HG02571 (cell line): Measurements from ENCODE around the gene NLRP3.
"Not testable (repeated sequence)": the region's sequence is repeated elsewhere in the genome, so short reads cannot be mapped to it uniquely, and the experiment has no call there.

ENCODE experiments used
- ATAC-seq: cut with Tn5 transposase; IDR thresholded peaks from one replicate; pipeline ENCODE4 v1.9.1; 2021; ENCODE audit warnings: mild to moderate bottlenecking, moderate library complexity; ENCODE audit not compliant: unreplicated experiment

Gene NLRP3

DNA sequence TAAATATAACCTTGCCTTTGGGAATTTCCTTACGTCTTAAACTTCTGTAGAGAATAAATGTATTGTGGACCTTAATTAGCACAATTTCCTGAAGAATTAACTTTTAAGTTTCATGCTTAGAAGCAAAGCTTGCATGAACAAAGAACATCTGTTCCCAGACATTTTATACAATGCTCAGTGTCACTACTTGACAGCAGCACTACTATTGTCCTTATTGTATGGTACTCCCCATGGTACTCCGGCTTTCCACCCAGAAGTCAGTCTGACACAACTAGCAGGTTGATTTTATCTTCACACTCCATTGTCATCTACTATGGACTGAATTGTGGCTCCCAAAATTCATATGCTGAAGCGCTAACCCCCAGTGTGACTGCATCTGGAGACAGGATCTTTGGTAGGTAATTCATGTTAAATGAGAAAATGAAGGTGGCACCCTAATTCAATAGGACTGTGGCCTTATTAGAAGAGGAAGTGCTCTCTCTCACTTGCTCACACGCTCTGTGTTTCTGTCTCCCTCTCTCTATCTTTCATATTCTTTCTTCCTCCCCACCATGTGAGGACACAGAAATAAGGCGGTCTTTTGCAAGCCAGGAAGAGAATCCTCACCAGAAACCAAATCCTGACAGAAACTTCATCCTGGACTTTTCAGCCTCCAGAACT, 52.6 kb downstream of the NLRP3 start:
- ATAC-seq: no peak

DNA sequence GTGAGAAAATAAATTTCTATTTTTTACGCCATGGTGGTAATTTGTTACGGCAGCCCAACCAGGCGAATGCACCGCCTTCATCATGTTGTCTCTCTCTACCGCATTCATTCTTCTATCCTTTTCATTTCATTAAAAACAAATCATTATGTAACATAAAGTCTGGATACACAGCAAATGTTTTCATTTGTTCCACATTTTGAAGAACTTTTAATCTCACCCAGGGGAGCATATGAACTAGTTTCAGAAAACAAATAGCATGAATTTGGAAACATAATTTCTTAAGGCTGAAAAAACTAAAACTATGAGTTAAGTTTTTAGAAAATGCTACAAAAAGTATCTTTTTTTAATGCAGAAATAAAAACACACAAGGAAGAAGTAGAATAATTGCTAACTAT, 53.2 kb downstream of the NLRP3 start:
- no peak for ATAC-seq

DNA sequence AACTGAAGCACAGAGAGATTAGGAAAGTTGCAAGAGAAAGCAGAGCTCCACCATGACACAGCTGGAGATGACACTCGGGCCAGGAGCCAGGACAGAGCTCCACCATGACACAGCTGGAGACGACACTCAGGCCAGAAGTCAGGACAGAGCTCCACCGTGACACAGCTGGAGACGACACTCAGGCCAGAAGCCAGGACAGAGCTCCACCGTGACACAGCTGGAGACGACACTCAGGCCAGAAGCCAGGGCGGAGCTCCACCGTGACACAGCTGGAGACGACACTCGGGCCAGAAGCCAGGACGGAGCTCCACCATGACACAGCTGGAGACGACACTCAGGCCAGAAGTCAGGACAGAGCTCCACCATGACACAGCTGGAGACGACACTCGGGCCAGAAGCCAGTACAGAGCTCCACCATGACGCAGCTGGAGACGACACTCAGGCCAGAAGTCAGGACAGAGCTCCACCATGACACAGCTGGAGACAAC, 55.0 kb downstream of the NLRP3 start:
- not testable (repeated sequence) for ATAC-seq

DNA sequence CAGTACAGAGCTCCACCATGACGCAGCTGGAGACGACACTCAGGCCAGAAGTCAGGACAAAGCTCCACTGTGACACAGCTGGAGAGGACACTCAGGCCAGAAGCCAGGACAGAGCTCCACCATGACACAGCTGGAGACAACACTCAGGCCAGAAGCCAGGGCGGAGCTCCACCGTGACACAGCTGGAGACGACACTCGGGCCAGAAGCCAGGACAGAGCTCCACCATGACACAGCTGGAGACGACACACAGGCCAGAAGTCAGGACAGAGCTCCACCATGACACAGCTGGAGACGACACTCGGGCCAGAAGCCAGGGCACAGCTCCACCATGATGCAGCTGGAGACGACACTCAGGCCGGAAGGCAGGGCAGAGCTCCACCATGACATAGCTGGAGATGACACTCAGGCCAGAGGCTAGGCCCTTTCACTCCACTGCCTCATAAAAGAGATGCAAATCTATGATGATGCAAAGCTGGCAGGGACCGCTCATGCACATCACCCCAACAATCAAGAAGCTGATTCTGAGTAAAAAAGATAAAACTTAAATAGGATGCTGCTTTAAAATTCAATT, 55.6 kb downstream of the NLRP3 start:
- ATAC-seq: no peak

DNA sequence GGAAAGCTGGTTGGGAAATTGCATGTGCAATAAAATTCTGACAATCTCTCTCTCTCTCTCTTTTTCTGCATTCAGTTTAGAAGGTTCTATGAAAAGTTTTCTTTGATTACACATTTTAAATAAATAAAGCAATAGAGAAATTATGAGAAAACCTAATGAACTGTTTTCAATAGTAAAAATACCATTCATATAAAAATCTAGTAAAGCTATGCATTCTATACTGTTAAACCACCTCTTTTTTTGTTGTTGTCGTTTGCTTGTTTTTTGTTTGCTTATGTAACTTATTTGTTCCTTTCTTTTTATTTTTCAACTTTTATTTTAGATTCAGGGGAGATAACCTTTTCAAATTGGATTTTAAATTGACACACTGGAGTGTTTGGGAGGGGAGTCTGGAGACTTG, 56.1 kb downstream of the NLRP3 start:
- ATAC-seq: no peak

DNA sequence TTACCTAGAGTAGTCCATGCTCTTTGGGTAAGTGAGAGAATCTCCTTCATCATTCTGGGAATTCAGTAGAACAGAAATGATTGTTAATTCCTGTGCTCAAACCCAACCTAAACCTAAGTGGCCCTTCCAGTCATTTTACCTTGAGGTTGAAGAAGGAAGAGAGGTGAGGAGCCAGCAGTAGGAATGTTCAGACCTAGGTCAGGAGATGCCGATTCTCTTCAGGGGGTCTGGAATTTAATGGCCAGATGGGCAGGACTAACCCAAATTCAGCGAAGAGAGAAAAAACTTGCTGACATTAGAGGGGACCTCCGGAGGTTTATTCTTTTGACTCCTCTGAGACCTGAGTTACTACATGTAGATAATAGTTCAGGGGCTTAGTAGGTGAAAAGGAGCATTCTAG, 58.4 kb downstream of the NLRP3 start:
- no peak for ATAC-seq

DNA sequence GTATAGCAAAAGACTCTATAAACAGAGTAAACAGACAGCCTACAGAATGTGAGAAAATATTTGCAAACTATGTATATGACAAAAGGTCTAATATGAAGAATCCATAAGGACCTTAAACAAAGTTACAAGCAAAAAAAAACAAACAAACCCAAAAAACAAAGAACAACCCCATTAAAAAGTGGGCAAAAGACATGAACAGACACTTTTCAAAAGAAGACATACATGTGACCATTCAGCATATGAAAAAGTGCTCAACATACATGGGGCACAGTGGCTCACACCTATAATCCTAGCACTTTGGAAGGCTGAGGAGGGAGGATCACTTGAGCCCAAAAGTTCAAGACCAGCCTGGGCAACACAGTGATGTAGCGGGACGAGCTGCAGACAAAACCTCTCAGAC, 59.8 kb downstream of the NLRP3 start:
- no peak for ATAC-seq

DNA sequence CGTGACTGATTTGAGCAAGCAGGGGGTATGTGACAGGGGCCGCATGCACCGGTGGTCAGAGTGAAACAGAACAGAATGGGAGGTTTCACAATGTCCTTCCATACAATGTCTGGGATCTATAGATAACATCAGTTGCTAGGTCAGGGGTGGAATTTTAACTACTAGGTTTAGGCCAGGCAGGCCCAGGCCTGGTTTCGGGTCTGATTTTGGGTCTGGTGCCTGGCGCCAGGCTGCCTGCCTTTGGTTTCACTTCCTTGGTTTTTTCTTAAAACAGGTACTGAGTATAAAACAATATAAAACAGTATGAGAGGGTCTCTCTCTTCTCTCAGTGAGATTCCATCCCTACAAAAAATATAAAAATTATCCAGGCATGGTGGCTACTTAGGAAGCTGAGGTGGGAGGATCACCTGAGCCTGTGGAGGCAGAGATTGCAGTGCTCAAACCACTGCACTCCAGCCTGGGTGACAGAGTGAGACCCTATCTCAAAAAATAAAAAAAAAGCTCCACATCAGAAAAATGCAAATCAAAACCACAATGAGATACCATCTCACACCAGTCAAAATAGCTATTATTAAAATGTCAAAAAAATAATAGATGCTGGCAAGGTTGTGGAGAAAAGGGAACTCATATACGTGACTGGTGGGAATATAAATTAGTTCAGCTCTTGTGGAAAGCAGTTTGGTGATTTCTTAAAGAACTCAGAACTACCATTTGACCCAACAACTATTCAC, 60.5 kb downstream of the NLRP3 start:
- peak; percentile 54 for ATAC-seq

DNA sequence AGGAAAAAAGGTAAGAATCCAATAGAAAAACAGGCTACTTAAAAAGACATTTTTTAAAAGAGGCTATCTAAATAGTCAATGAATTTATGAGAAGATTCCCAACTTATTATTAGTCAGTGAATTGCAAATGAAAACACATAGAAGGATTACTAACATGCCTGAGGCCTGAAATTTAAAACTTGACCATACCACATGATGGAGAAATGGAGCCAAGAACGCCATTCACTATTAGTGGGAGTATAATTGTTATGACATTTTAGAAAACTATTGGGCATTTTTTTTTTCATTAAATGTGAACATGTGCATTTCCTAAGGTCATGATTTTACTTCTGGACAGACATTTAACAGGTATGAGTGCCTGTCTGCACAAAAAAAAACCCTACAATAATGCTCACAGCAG, 66.8 kb downstream of the NLRP3 start:
- ATAC-seq: no peak

DNA sequence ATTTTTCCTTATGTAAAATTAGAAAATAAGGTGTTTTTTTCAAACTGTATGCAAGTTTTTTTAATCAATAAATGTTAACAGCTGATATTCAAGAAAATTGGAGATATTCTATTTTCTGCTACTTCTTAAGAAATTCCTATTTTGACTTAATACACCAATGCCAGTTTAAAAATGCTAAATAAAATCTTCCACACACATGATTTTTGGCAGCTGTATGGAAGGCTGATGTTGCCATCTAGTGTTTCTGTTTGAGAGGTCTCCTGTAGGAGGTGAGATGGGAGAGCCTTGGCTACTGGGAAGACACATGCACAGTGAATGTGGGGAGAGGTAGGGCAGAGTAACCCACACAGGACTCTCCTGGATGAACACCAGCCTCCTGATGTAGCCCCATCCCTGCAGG, 71.1 kb downstream of the NLRP3 start:
- peak; percentile 68 for ATAC-seq

DNA sequence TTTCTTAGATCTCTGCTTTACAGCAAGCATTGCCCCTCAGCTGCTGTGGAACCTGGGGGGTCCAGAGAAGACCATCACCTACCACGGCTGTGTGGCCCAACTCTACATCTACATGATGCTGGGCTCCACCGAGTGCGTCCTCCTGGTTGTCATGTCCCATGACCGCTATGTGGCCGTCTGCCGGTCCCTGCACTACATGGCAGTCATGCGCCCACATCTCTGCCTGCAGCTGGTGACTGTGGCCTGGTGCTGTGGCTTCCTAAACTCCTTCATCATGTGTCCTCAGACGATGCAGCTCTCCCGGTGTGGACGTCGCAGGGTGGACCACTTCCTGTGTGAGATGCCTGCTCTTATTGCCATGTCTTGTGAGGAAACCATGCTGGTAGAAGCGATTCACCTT, 75.4 kb downstream of the NLRP3 start:
- no peak for ATAC-seq

DNA sequence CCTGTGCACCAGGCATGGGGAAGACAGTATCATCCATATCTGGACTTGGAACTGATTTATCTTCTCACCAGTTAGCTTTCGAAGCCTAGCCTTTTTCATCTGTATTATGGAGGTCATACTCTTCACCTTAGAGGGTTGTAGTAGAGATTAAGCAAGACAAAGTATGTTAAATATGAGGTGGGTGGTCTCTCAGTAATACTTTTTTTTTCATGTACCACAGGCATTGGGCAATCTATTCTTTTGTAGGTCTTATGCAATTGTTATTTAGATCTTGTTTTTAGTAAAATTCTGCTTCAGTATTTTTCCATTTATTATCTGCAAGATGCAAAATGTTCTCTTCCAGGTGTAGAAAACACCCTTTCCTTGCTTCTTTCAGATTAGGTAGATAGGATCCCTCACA, 77.1 kb downstream of the NLRP3 start:
- ATAC-seq: no peak

DNA sequence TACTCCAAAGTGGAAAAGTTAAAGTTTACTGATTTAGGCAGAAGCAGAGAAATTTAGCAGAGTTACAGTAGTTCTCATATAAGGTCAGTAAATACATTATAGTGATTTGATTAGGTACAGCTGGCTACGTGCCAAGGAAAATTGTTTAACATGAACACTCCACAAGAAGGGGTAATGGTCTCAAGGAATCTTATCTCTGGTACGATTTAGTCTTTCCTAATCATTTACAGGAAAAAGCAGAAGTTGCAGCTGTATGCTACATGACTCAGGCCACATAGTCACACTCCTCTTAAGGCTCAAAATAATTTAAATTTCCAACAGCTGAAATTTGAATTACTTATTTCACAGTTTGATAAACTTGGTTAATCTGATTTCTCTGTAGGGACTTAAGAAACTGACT, 78.8 kb downstream of the NLRP3 start:
- ATAC-seq: no peak

DNA sequence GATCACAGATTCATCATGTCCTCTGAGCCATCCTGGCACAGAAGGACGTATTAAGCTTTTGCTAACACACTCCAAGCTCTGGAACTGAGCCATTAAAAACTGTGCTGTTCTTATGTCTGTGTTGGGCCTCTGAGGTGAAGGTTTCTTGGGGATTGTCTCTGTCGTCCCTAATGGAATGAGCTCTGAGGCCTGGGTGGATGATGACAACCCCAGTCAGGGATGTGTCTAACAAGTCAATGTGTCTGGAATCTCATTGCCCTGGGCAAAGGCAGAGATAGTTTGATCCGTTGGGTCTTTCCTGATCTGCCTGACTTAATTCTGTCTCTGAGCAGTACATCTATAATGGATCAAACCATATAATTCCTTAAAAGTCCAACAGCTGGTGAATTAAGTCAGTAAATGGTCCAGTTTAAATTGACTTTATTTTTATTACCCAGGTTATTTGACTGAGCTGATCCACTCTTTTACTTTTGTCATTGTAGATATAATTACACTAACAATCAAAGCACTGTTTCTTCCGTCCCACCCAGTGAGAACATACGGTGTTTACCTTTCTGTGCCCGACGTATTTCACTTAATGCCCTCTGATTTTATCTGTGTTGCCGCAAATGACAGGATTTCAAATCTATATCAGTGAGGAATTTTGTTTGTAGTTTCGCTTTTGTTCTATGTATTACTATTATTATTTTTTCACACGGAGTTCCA, 80.8 kb downstream of the NLRP3 start:
- no peak for ATAC-seq
